Caco-2 (cell line): ENCODE results near the gene FAM89B. TPM values are rescaled to one million over a fixed set of nuclear protein-coding genes. Genes with fewer than 3 reads are reported as not detected.

ENCODE experiments used
- BruUV-seq: library from RNA; stranded (reverse); fragments of 400-500 nt; replicated peaks from 2 replicates; lab custom pipeline; 2021; lab: Mats Ljungman, UMichigan
- CTCF ChIA-PET: fragments of 300-600 bp; sonication (Branson Sonifier 250); formaldehyde crosslinking; loops from one replicate; lab custom pipeline; 2022; ENCODE audit warnings: antibody characterized with exemption; lab: Charles Lee
- POLR2A ChIA-PET: fragments of 300-600 bp; sonication (Branson Sonifier 250); formaldehyde crosslinking; loops from one replicate; lab custom pipeline; 2022; ENCODE audit warnings: antibody characterized with exemption; lab: Charles Lee
- DNase-seq, 2 experiments: peaks; one replicate each; pipeline versions ENCODE4 v3.0.0 to v3.0.0-alpha.2; 2020 to 2022
- H3K27me3 ChIP-seq: replicated peaks from 2 replicates; pipeline ENCODE4 v1.6.0; 2011; ENCODE audit warnings: low read length; ENCODE audit not compliant: control insufficient read depth, insufficient read depth
- H3K36me3 ChIP-seq: 2 replicates; pipeline ENCODE4 v1.5.1; 2011; ENCODE audit warnings: low read length; ENCODE audit not compliant: control insufficient read depth, insufficient read depth
- H3K4me1 ChIP-seq: fragments of 250-450 bp; sonication (Bioruptor Pico); 2 replicates; pipeline ENCODE4 v1.5.1; 2020; ENCODE audit warnings: mild to moderate bottlenecking
- H3K4me3 ChIP-seq: 2 replicates; pipeline ENCODE4 v1.5.1; 2011; ENCODE audit warnings: low read depth, mild to moderate bottlenecking, control low read depth, low read length
- H3K9me3 ChIP-seq: fragments of 250-450 bp; sonication (Bioruptor Pico); 2 replicates; pipeline ENCODE4 v1.5.1; 2020; ENCODE audit warnings: mild to moderate bottlenecking, moderate library complexity
- H3K27ac Mint-ChIP-seq: one replicate; pipeline ENCODE4 v1.8.0; 2022; ENCODE audit warnings: mixed read lengths; ENCODE audit not compliant: unreplicated experiment
- H3K27me3 Mint-ChIP-seq: one replicate; pipeline ENCODE4 v1.8.0; 2022; ENCODE audit warnings: mixed read lengths; ENCODE audit not compliant: insufficient read depth, unreplicated experiment
- H3K36me3 Mint-ChIP-seq: one replicate; pipeline ENCODE4 v1.8.0; 2022; ENCODE audit warnings: mild to moderate bottlenecking, mixed read lengths; ENCODE audit not compliant: insufficient read depth, unreplicated experiment
- H3K4me1 Mint-ChIP-seq: one replicate; pipeline ENCODE4 v1.8.0; 2022; ENCODE audit warnings: low read depth, mixed read lengths; ENCODE audit not compliant: unreplicated experiment
- H3K4me3 Mint-ChIP-seq: one replicate; pipeline ENCODE4 v1.8.0; 2022; ENCODE audit warnings: mild to moderate bottlenecking, moderate library complexity, mixed read lengths; ENCODE audit not compliant: unreplicated experiment
- H3K9me3 Mint-ChIP-seq: one replicate; pipeline ENCODE4 v1.8.0; 2022; ENCODE audit warnings: mixed read lengths; ENCODE audit not compliant: unreplicated experiment
- intact Hi-C: fragments of 100-400 bp; cut with micrococcal nuclease; formaldehyde crosslinking; loops from one replicate; pipeline ENCODE4 v1.10.0; 2022; ENCODE audit not compliant: unreplicated experiment
- total RNA-seq: library from RNA; stranded (reverse); gene quantifications from 2 replicates; pipeline ENCODE4 v1.2.3, GENCODE V29; 2022
- TF ChIP-seq, protein P1 (sequence below), 2 experiments: fragments of 200-600 bp in 1 of 2; IDR thresholded peaks; 1 replicate in 1 of 2; 2 replicates in 1 of 2; pipeline versions ENCODE4 v1.5.1 to v1.8.0; 2011 to 2022; ENCODE audit warnings: antibody characterized with exemption in 1 of 2, control low read depth in 1 of 2, inconsistent platforms in 1 of 2, low read depth in 1 of 2, low read length in 1 of 2, mild to moderate bottlenecking in 1 of 2, moderate library complexity in 1 of 2; ENCODE audit not compliant: insufficient read depth in 1 of 2, severe bottlenecking in 1 of 2, unreplicated experiment in 1 of 2

Gene FAM89B
- total RNA-seq, 1 experiment from 2014 or later, result 26.9 TPM

GRCh38 chr11:65555693-65556231 lies 16.6 kb upstream of the FAM89B start:
- Histone ChIP-seq H3K4me3 (no peak overlapping the region), H3K4me1 (peaks cover 71% of the 10 kb centered on the region), H3K27me3 (no peaks in the 10 kb centered on the region), H3K9me3 (no peaks in the 10 kb centered on the region), H3K36me3 (no peaks in the 10 kb centered on the region; the same call in 1 of the 2 replicates)
- TF ChIP-seq, protein P1, sequence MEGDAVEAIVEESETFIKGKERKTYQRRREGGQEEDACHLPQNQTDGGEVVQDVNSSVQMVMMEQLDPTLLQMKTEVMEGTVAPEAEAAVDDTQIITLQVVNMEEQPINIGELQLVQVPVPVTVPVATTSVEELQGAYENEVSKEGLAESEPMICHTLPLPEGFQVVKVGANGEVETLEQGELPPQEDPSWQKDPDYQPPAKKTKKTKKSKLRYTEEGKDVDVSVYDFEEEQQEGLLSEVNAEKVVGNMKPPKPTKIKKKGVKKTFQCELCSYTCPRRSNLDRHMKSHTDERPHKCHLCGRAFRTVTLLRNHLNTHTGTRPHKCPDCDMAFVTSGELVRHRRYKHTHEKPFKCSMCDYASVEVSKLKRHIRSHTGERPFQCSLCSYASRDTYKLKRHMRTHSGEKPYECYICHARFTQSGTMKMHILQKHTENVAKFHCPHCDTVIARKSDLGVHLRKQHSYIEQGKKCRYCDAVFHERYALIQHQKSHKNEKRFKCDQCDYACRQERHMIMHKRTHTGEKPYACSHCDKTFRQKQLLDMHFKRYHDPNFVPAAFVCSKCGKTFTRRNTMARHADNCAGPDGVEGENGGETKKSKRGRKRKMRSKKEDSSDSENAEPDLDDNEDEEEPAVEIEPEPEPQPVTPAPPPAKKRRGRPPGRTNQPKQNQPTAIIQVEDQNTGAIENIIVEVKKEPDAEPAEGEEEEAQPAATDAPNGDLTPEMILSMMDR (IDR thresholded peaks at IDR 0.05; ENCODE audit: insufficient read depth in 1 of 2, low read depth in 1 of 2, low read length in 1 of 2, severe bottlenecking in 1 of 2, unreplicated experiment in 1 of 2), result no peak
- peaks cover 35% of the 10 kb centered on the region for H3K36me3 Mint-ChIP-seq
- intact Hi-C loops, result no loop called here
- peak overlapping the region; percentile 75 for H3K4me3 Mint-ChIP-seq
- peak; percentile 59 to 77 for DNase-seq
- BruUV-seq, result no TSS peak
- CTCF ChIA-PET, result no interaction called here
- POLR2A ChIA-PET, result no interaction called here
- peaks cover 54% of the 10 kb centered on the region for H3K4me1 Mint-ChIP-seq
- no peaks in the 10 kb centered on the region for H3K27me3 Mint-ChIP-seq
- no peaks in the 10 kb centered on the region for H3K9me3 Mint-ChIP-seq
- peak overlapping the region; percentile 61 for H3K27ac Mint-ChIP-seq

DNA sequence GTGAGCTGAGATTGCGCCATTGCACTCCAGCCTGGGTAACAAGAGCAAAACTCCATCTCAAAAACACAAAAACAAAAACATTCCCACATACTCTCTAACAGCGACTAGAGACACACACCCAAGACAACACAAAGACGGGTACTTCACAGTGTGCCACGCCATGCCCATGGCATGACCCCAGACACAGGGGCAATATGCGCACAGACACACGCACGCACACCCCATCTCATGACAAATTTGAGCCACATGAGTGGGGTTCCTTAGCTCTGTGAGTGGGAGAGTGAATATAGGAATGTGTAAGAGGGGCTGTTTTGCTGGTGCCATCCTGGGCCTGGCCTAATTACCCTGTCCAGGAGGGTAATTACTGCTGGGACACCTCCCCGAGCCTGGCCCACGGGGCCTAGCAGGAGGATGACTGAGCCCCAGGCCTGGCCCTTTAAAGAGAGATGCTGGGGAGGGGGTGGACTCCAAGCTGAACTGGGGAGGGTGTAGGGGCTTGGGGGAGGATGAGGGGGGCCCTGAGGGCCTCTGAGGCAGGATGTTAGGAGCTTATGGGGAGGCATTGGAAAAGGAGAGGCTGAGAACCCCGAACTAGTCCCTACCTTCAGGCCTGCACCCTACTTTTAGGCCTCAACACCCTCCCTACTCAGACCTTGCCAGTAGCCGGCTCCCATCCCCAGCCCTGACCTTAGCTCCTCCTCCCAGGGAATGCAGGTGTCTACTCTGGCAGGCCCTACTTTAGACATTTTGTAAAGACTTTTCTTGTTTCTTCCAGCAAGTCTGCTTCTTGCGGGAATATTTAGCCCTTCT lies 15.7 kb upstream of the FAM89B start:
- Histone ChIP-seq H3K36me3 (no peaks in the 10 kb centered on the region; the same call in 1 of the 2 replicates), H3K27me3 (no peaks in the 10 kb centered on the region), H3K4me3 (peak overlapping the region; percentile 70), H3K4me1 (peaks cover 68% of the 10 kb centered on the region), H3K9me3 (no peaks in the 10 kb centered on the region)
- intact Hi-C loops, result no loop called here
- Mint-ChIP-seq H3K27me3 (no peaks in the 10 kb centered on the region), H3K4me3 (peak overlapping the region; percentile 75), H3K27ac (peak overlapping the region; percentile 61), H3K4me1 (peaks cover 47% of the 10 kb centered on the region), H3K36me3 (peaks cover 26% of the 10 kb centered on the region), H3K9me3 (no peaks in the 10 kb centered on the region)
- peak in 1 of 2 experiments; percentile 51 for DNase-seq
- TSS peak; percentile 28 for BruUV-seq
- CTCF ChIA-PET, result interaction anchor here (1.3 to 1.7 kb wide), 3 partner anchors 14 to 16 kb away, joined by 6 to 9 read pairs (median 9); partner anchors contain the start of genes FAM89B and ZNRD2
- TF ChIP-seq, protein P1 (IDR thresholded peaks at IDR 0.05; ENCODE audit: insufficient read depth in 1 of 2, low read depth in 1 of 2, low read length in 1 of 2, severe bottlenecking in 1 of 2, unreplicated experiment in 1 of 2), result no peak
- POLR2A ChIA-PET, result interaction anchor here (0.9 to 1.4 kb wide), 2 partner anchors 14 to 35 kb away, joined by 3 to 7 read pairs; partner anchors contain the start of gene ZNRD2

GRCh38 chr11:65557280-65558001 lies 14.9 kb upstream of the FAM89B start:
- intact Hi-C loops, result loop anchor here (1.0 kb wide), 1 partner anchor 13 kb away; the partner anchor contains the start of gene ZNRD2
- TF ChIP-seq, protein P1 (IDR thresholded peaks at IDR 0.05; ENCODE audit: insufficient read depth in 1 of 2, low read depth in 1 of 2, low read length in 1 of 2, severe bottlenecking in 1 of 2, unreplicated experiment in 1 of 2), result no peak
- H3K4me3 ChIP-seq, result peak overlapping the region; percentile 70
- no peaks in the 10 kb centered on the region for H3K9me3 ChIP-seq
- H3K4me1 ChIP-seq, result peaks cover 61% of the 10 kb centered on the region
- POLR2A ChIA-PET, result interaction anchor here (0.9 to 1.4 kb wide), 2 partner anchors 13 to 35 kb away, joined by 3 to 7 read pairs; partner anchors contain the start of gene ZNRD2
- no peak for DNase-seq
- Mint-ChIP-seq H3K27me3 (no peaks in the 10 kb centered on the region), H3K9me3 (no peaks in the 10 kb centered on the region), H3K4me3 (peak overlapping the region; percentile 75), H3K27ac (peak overlapping the region; percentile 61), H3K36me3 (peaks cover 19% of the 10 kb centered on the region), H3K4me1 (peaks cover 46% of the 10 kb centered on the region)
- H3K27me3 ChIP-seq, result no peaks in the 10 kb centered on the region
- H3K36me3 ChIP-seq, result no peaks in the 10 kb centered on the region; the same call in 1 of the 2 replicates
- CTCF ChIA-PET, result interaction anchor here (0.6 to 1.7 kb wide), 4 partner anchors 13 to 23 kb away, joined by 3 to 9 read pairs (median 8); partner anchors contain the start of genes FAM89B and ZNRD2
- BruUV-seq, result no TSS peak
